PC-3 (cell line): ENCODE data around the gene AFF2. TPM values are rescaled to one million over a fixed set of nuclear protein-coding genes. Genes with fewer than 3 reads are reported as not detected.

Experiments used
- ATAC-seq: fragments of 200-7000 bp; cut with Tn5 transposase; 2 replicates; pipeline ENCODE4 v1.9.1; 2020; ENCODE audit warnings: mild to moderate bottlenecking, moderate library complexity
- BruUV-seq: library from RNA; stranded (reverse); fragments of 400-500 nt; replicated peaks from 2 replicates; lab custom pipeline; 2021; lab: Mats Ljungman, UMichigan
- CTCF ChIA-PET: fragments of 300-600 bp; sonication (Branson Sonifier 250); formaldehyde crosslinking; loops from one replicate; lab custom pipeline; 2022; ENCODE audit warnings: antibody characterized with exemption; lab: Charles Lee
- POLR2A ChIA-PET: fragments of 300-600 bp; sonication (Branson Sonifier 250); formaldehyde crosslinking; loops from one replicate; lab custom pipeline; 2022; ENCODE audit warnings: antibody characterized with exemption; ENCODE audit not compliant: unreplicated experiment; lab: Charles Lee
- DNase-seq: peaks from one replicate; pipeline ENCODE4 v3.0.0-alpha.2; 2015
- H2AFZ ChIP-seq: fragments of 300-600 bp; sonication (generic); 2 replicates; pipeline ENCODE4 v1.6.0; 2016; ENCODE audit warnings: antibody characterized with exemption, low read length
- H3F3A ChIP-seq: fragments of 300-600 bp; sonication (generic); one replicate; pipeline ENCODE4 v1.6.0; 2017; ENCODE audit warnings: antibody characterized with exemption, low read length, control low read depth, mild to moderate bottlenecking; ENCODE audit not compliant: unreplicated experiment
- H3K27ac ChIP-seq: fragments of 300-600 bp; sonication (generic); 2 replicates; pipeline ENCODE4 v1.5.1; 2016; ENCODE audit warnings: mild to moderate bottlenecking, low read length
- H3K27me3 ChIP-seq: fragments of 300-600 bp; sonication (generic); 2 replicates; pipeline ENCODE4 v1.6.1; 2016; ENCODE audit warnings: low read length, mixed read lengths
- H3K36me3 ChIP-seq: fragments of 300-600 bp; sonication (generic); 2 replicates; pipeline ENCODE4 v1.6.1; 2016; ENCODE audit warnings: low read depth, mixed run types, low read length, mixed read lengths
- H3K4me1 ChIP-seq: fragments of 300-600 bp; sonication (generic); 2 replicates; pipeline ENCODE4 v1.5.1; 2016; ENCODE audit warnings: low read length; ENCODE audit not compliant: insufficient read depth
- H3K4me2 ChIP-seq: fragments of 300-600 bp; sonication (generic); 2 replicates; pipeline ENCODE4 v1.6.0; 2016; ENCODE audit warnings: low read length
- H3K4me3 ChIP-seq: fragments of 300-600 bp; sonication (generic); 2 replicates; pipeline ENCODE4 v1.5.1; 2016; ENCODE audit warnings: mild to moderate bottlenecking, low read length, mixed read lengths
- H3K79me2 ChIP-seq: fragments of 300-600 bp; sonication (generic); 2 replicates; pipeline ENCODE4 v1.6.1; 2017; ENCODE audit warnings: low read length, mixed read lengths
- H3K9ac ChIP-seq: fragments of 300-600 bp; sonication (generic); 2 replicates; pipeline ENCODE4 v1.6.0; 2016; ENCODE audit warnings: mild to moderate bottlenecking, low read length
- H3K9me2 ChIP-seq: fragments of 300-600 bp; sonication (generic); replicated peaks from 2 replicates; pipeline ENCODE4 v1.6.1; 2016; ENCODE audit warnings: mixed run types, low read length, mixed read lengths
- H3K9me3 ChIP-seq: fragments of 300-600 bp; sonication (generic); 2 replicates; pipeline ENCODE4 v1.6.1; 2016; ENCODE audit warnings: low read length, mixed read lengths
- H4K20me1 ChIP-seq: fragments of 300-600 bp; sonication (generic); 2 replicates; pipeline ENCODE4 v1.6.1; 2016; ENCODE audit warnings: low read length, mixed read lengths
- CTCF ChIP-seq: fragments of 300-600 bp; sonication (generic); conservative IDR thresholded peaks from 2 replicates; pipeline ENCODE4 v1.5.1; 2017; ENCODE audit warnings: antibody characterized with exemption, low read depth, mild to moderate bottlenecking, low read length
- EZH2 ChIP-seq: fragments of 300-600 bp; sonication (generic); IDR thresholded peaks from one replicate; pipeline ENCODE4 v1.6.1; 2017; ENCODE audit warnings: antibody characterized with exemption, mild to moderate bottlenecking, low read length; ENCODE audit not compliant: unreplicated experiment
- EZH2phosphoT487 ChIP-seq: fragments of 300-600 bp; sonication (generic); IDR thresholded peaks from 2 replicates; pipeline ENCODE4 v1.6.1; 2018; ENCODE audit warnings: mild to moderate bottlenecking, antibody characterized with exemption, low read length, borderline replicate concordance
- intact Hi-C: fragments of 100-400 bp; cut with micrococcal nuclease; formaldehyde crosslinking; loops from 2 replicates; pipeline ENCODE4 v1.9.0; 2023
- total RNA-seq: library from RNA; depleted of rRNA; stranded (reverse); fragments of >200 nt; gene quantifications from 2 replicates; pipeline ENCODE4 v1.2.3, GENCODE V29; 2014

Gene AFF2
- total RNA-seq, 1 experiment from 2014 or later = not detected

- Histone ChIP-seq H3F3A (no peaks in the 10 kb centered on the region), H3K27ac (no peak overlapping the region), H3K36me3 (no peaks in the 10 kb centered on the region), H3K9me2 (no peaks in the 10 kb centered on the region), H3K27me3 (no peaks in the 10 kb centered on the region), H3K9me3 (no peaks in the 10 kb centered on the region), H3K79me2 (no peaks in the 10 kb centered on the region), H3K9ac (no peak overlapping the region), H3K4me3 (no peak overlapping the region), H2AFZ (no peak overlapping the region), H3K4me2 (no peak overlapping the region), H4K20me1 (no peaks in the 10 kb centered on the region), H3K4me1 (no peaks in the 10 kb centered on the region)
- TF ChIP-seq EZH2 = no peak
- no peak for TF ChIP-seq EZH2phosphoT487
- TF ChIP-seq CTCF = no peak
- ChIA-PET POLR2A (no interaction called here), CTCF (no interaction called here)
- DNase-seq (no peak), ATAC-seq (no peak)
- intact Hi-C loops = no loop called here
- BruUV-seq = no TSS peak
Observed at GRCh38 chrX:148574237-148574973, 74.0 kb downstream of the AFF2 start.

DNA sequence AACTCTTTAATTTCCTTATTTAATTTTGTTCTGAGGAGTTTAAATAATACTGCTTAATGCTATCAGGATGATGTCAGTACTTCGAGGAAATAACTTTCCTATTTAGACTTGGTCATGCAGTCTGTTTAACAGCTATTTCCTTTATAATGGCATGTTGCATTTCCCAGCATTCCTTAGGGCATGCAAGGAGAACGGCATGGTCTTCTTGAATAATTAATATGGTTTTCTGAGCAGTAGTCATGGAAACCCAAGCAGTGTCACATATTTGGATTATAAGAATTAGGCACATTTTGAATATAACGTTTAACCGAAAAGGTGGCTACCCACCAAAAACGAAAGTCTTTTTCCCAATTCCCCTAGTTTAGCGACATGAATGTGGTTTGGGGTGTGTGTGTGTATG is 76.0 kb downstream of the AFF2 start:
- Histone ChIP-seq H3K4me3 (no peak overlapping the region), H3K9ac (no peak overlapping the region), H3K9me2 (no peaks in the 10 kb centered on the region), H3K27ac (no peak overlapping the region), H3K4me1 (no peaks in the 10 kb centered on the region), H2AFZ (no peak overlapping the region), H3F3A (no peaks in the 10 kb centered on the region), H3K36me3 (no peaks in the 10 kb centered on the region), H3K9me3 (no peaks in the 10 kb centered on the region), H3K79me2 (no peaks in the 10 kb centered on the region), H4K20me1 (no peaks in the 10 kb centered on the region), H3K4me2 (no peak overlapping the region), H3K27me3 (no peaks in the 10 kb centered on the region)
- TF ChIP-seq EZH2phosphoT487 = no peak
- no peak for TF ChIP-seq EZH2
- TF ChIP-seq CTCF = no peak
- intact Hi-C loops = no loop called here
- no TSS peak for BruUV-seq
- DNase-seq (no peak), ATAC-seq (no peak)
- ChIA-PET POLR2A (no interaction called here), CTCF (no interaction called here)

DNA sequence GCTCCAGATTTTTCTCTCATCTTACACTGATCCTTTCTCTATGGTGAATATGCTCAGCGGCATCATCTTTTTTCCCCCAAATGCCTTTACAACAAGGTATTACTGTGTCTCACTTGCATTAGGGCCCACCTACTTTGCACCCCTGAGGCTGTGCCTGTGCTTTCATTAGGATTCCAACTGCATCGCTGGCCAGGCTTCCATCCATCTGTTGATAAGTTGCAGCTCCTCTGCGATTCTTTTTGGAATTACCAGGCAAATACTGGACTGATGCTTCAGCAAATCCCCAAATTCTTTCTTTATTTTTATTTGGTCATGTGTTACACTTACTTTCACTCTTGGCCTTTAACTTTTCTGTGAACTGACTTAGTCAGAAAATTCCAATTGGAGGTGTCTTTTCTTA is 77.3 kb downstream of the AFF2 start:
- TF ChIP-seq EZH2phosphoT487 = no peak
- no peak for TF ChIP-seq EZH2
- no peak for TF ChIP-seq CTCF
- BruUV-seq = no TSS peak
- ChIA-PET CTCF (no interaction called here), POLR2A (no interaction called here)
- no peak overlapping the region for H3K9ac ChIP-seq
- no peaks in the 10 kb centered on the region for H3K4me1 ChIP-seq
- H3K9me2 ChIP-seq = no peaks in the 10 kb centered on the region
- H3K4me2 ChIP-seq = no peak overlapping the region
- no peak overlapping the region for H3K27ac ChIP-seq
- no peaks in the 10 kb centered on the region for H3K27me3 ChIP-seq
- H3F3A ChIP-seq = no peaks in the 10 kb centered on the region
- H3K4me3 ChIP-seq = no peak overlapping the region
- ATAC-seq = no peak
- H3K36me3 ChIP-seq = no peaks in the 10 kb centered on the region
- no peaks in the 10 kb centered on the region for H3K9me3 ChIP-seq
- no peak for DNase-seq
- H4K20me1 ChIP-seq = no peaks in the 10 kb centered on the region
- no peak overlapping the region for H2AFZ ChIP-seq
- intact Hi-C loops = no loop called here
- H3K79me2 ChIP-seq = no peaks in the 10 kb centered on the region
